ENCODE data around the gene LMLN. TPM values are rescaled to one million over a fixed set of nuclear protein-coding genes. Genes with fewer than 3 reads are reported as not detected.

The LMLN gene
- total RNA-seq, 2 experiments from 2014 or later: 3.5 to 3.6 TPM

DNA sequence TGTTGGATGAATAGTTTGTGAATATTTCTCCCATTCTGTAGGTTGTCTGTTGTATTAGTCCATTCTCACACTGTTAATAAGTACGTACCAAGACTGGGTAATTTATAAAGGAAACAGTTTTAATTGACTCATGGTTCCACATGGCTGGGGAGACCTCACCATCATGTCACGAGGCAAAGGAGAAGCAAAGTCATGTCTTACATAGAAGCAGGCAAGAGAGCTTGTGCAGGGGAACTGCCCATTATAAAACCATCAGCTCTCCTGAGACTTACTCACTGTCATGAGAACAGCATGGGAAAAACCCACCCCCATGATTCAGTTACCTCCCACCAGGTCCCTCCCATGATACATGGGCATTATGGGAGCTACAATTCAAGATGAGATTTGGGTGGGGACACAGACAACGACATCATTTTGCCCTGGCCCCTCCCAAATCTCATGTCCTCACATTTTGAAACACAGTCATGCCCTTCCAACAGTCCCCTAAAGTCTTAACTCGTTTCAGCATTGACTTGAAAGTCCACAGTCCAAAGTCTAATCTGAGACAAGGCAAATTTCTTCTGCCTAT lies 133.2 kb downstream of the LMLN start:
- DNase-seq (peak in 1 of 14 experiments; percentile 21), ATAC-seq (ENCODE audit: poor library complexity) (no peak)
- Histone ChIP-seq H3K36me3 (ENCODE audit: insufficient read depth, low read length) (no peaks in the 10 kb centered on the region), H3K4me1 (ENCODE audit: insufficient read depth, low read length) (no peaks in the 10 kb centered on the region), H3K27me3 (ENCODE audit: control insufficient read depth in 1 of 2, insufficient read depth in 2 of 2, low read length in 2 of 2) (peaks cover 10 to 13% of the 10 kb centered on the region in 2 experiments), H3K27ac (ENCODE audit: low read depth in 1 of 2, low read length in 2 of 2) (no peak overlapping the region), H3K4me3 (ENCODE audit: low read length) (no peak overlapping the region), H3K9me3 (ENCODE audit: control insufficient read depth in 1 of 2, insufficient read depth in 1 of 2, low read length in 2 of 2) (peaks cover 9% of the 10 kb centered on the region in 2 experiments)
- Mint-ChIP-seq H3K36me3 (ENCODE audit: low read depth) (no peaks in the 10 kb centered on the region), H3K9me3 (peaks cover 3% of the 10 kb centered on the region), H3K27me3 (peaks cover 44% of the 10 kb centered on the region), H3K4me1 (ENCODE audit: low read depth) (peaks cover 4% of the 10 kb centered on the region), H3K27ac (no peak overlapping the region), H3K4me3 (no peak overlapping the region)
- POLR2A ChIA-PET: no interaction called here
- intact Hi-C loops (cut with DNase I, micrococcal nuclease): no loop called here
- CTCF ChIA-PET: no interaction called here
- TF ChIP-seq, protein P1, sequence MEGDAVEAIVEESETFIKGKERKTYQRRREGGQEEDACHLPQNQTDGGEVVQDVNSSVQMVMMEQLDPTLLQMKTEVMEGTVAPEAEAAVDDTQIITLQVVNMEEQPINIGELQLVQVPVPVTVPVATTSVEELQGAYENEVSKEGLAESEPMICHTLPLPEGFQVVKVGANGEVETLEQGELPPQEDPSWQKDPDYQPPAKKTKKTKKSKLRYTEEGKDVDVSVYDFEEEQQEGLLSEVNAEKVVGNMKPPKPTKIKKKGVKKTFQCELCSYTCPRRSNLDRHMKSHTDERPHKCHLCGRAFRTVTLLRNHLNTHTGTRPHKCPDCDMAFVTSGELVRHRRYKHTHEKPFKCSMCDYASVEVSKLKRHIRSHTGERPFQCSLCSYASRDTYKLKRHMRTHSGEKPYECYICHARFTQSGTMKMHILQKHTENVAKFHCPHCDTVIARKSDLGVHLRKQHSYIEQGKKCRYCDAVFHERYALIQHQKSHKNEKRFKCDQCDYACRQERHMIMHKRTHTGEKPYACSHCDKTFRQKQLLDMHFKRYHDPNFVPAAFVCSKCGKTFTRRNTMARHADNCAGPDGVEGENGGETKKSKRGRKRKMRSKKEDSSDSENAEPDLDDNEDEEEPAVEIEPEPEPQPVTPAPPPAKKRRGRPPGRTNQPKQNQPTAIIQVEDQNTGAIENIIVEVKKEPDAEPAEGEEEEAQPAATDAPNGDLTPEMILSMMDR (IDR thresholded peaks at IDR 0.05): no peak

Other genes starting within 250 kb of the LMLN start
- gene RUBCN, start 223.3 kb upstream of the LMLN start, total RNA-seq: 10 to 100 TPM; 35.3 to 38.9 TPM
- gene FYTTD1, start 210.3 kb upstream of the LMLN start, total RNA-seq: 10 to 100 TPM; 75.8 to 78.2 TPM
- 10 to 100 TPM; 31.5 to 37.6 TPM for gene LRCH3, start 169.0 kb upstream of the LMLN start, total RNA-seq
- gene RPL35A, start 10.0 kb upstream of the LMLN start, total RNA-seq: 1,000 to 10,000 TPM; 2,199 to 2,238 TPM